ENCODE results near the gene OR2L13. TPM values are rescaled to one million over a fixed set of nuclear protein-coding genes. Genes with fewer than 3 reads are reported as not detected.

Gene OR2L13
- total and polyA plus RNA-seq, 7 donors, result 0.15 TPM; not detected in 6

DNA sequence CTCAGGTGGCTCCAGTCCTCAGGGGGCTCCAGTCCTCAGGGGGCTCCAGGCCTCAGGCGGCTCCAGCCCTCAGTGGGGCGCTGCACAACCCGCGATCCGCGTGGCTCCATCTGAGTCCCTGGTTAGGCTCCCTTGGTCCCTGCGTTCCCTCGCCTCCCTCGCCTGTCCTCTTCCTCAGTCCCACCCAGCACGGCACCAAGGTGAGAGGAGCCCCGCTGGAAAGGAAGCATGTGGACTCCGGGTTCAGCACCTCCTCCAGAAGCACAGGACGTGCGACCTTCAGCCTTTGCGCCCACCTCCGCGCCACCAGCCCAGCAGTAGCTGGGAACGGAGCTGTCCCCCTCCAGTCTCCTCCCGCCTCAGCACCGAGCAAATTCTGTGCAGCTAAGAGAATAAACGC, 41.8 kb downstream of the OR2L13 start:
- Histone ChIP-seq H3K4me1 (no peaks in the 10 kb centered on the region), H3K9me3 (no peaks in the 10 kb centered on the region), H3K4me3 (no peak overlapping the region), H3K27me3 (no peaks in the 10 kb centered on the region), H3K36me3 (no peaks in the 10 kb centered on the region), H3K27ac (no peak overlapping the region)
- intact Hi-C loops (cut with DNase I), result no loop called here
- no peak for DNase-seq
- no peak for TF ChIP-seq POLR2AphosphoS5 (IDR thresholded peaks at IDR 0.05)
- TF ChIP-seq, protein P1, sequence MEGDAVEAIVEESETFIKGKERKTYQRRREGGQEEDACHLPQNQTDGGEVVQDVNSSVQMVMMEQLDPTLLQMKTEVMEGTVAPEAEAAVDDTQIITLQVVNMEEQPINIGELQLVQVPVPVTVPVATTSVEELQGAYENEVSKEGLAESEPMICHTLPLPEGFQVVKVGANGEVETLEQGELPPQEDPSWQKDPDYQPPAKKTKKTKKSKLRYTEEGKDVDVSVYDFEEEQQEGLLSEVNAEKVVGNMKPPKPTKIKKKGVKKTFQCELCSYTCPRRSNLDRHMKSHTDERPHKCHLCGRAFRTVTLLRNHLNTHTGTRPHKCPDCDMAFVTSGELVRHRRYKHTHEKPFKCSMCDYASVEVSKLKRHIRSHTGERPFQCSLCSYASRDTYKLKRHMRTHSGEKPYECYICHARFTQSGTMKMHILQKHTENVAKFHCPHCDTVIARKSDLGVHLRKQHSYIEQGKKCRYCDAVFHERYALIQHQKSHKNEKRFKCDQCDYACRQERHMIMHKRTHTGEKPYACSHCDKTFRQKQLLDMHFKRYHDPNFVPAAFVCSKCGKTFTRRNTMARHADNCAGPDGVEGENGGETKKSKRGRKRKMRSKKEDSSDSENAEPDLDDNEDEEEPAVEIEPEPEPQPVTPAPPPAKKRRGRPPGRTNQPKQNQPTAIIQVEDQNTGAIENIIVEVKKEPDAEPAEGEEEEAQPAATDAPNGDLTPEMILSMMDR (IDR thresholded peaks at IDR 0.05), result no peak
- 81 to 84% methylated on average over 21 of the region's 21 CpGs for WGBS, 2 donors

GRCh38 chr1:248140846-248141245, 45.9 kb downstream of the OR2L13 start:
- DNase-seq, result no peak
- intact Hi-C loops (cut with DNase I), result no loop called here
- H3K9me3 ChIP-seq, result no peaks in the 10 kb centered on the region
- no peaks in the 10 kb centered on the region for H3K4me1 ChIP-seq
- no peak overlapping the region for H3K27ac ChIP-seq
- no peak for TF ChIP-seq EP300 (IDR thresholded peaks at IDR 0.05)
- no peak for TF ChIP-seq POLR2A (IDR thresholded peaks at IDR 0.05)
- TF ChIP-seq, protein P1 (IDR thresholded peaks at IDR 0.05), result no peak
- TF ChIP-seq POLR2AphosphoS5 (IDR thresholded peaks at IDR 0.05), result no peak
- 67 to 88% methylated on average over 1 of the region's 1 CpG for WGBS, 2 donors
- no peaks in the 10 kb centered on the region for H3K36me3 ChIP-seq
- no peak overlapping the region for H3K4me3 ChIP-seq
- H3K27me3 ChIP-seq, result no peaks in the 10 kb centered on the region

- 16 to 51% methylated on average over 1 of the region's 1 CpG for WGBS, 2 donors
- TF ChIP-seq POLR2A (IDR thresholded peaks at IDR 0.05) (no peak), EP300 (IDR thresholded peaks at IDR 0.05) (no peak), POLR2AphosphoS5 (IDR thresholded peaks at IDR 0.05) (no peak)
- TF ChIP-seq, protein P1 (IDR thresholded peaks at IDR 0.05), result no peak
- H3K4me1 ChIP-seq, result no peaks in the 10 kb centered on the region
- H3K27me3 ChIP-seq, result no peaks in the 10 kb centered on the region
- no peaks in the 10 kb centered on the region for H3K36me3 ChIP-seq
- H3K27ac ChIP-seq, result no peak overlapping the region
- no peak for DNase-seq
- intact Hi-C loops (cut with DNase I), result no loop called here
- H3K9me3 ChIP-seq, result peaks cover 0 to 6% (median 0%) of the 10 kb centered on the region in 4 donors
- no peak overlapping the region for H3K4me3 ChIP-seq
These were observed 48.3 kb downstream of the OR2L13 start for GRCh38 chr1:248143311-248143710.

DNA sequence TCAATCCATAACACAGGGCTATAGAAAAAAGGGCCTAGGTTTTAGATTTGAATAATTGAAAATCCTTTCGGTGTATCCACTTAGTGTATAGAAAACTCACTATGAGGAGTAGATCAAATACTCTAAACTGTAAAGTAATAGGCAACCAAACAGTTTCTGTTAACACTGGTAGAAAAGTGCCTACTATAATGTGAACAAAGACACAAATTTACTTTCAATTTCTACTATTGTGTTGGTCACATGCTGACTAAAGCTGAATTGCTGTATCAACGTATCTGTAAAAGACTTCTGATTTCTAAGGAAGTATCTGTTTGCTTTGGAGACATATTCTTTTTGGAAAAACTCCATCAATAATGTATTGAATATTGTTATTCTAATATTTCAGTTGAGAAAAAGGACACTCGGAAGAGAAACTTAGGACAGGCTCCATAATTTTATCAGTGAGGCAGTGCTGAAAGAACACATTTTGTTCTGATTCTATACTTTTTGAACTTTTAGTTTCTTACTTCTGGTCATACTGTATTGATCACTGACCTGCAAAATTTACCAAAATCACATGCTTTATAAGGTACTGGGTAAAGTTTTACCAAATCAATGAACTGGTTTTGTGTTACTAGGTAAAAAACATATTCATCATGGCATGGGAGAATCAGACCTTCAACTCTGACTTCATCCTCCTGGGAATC, 49.7 kb downstream of the OR2L13 start, which contains the start of gene OR2M5:
TSS of gene OR2M5 (plus strand) at position 636 of the 686 bp plus-strand sequence. CDS start at position 636, 0 bp downstream.
- no peak within 1 kb of the TSS for H3K4me3 ChIP-seq
- TF ChIP-seq POLR2AphosphoS5 (IDR thresholded peaks at IDR 0.05) (no peak), POLR2A (IDR thresholded peaks at IDR 0.05) (no peak), EP300 (IDR thresholded peaks at IDR 0.05) (no peak)
- TF ChIP-seq, protein P1 (IDR thresholded peaks at IDR 0.05), result no peak
- 83 to 87% methylated on average over 3 of the region's 3 CpGs for WGBS, 2 donors
- peaks cover 0 to 6% (median 0%) of the 10 kb centered on the region in 4 donors for H3K9me3 ChIP-seq
- DNase-seq, result no peak
- H3K36me3 ChIP-seq, result no peaks in the 10 kb centered on the region
- H3K27ac ChIP-seq, result no peak within 1 kb of the TSS
- no peaks in the 10 kb centered on the region for H3K27me3 ChIP-seq
- no peaks in the 10 kb centered on the region for H3K4me1 ChIP-seq
- intact Hi-C loops (cut with DNase I), result no loop called here

Small RNAs within 50 kb of the gene (small RNA-seq; reads per million reads assigned to genes)
- 0 reads per million in 3 donors for gene RF00019

Other genes with a start within 250 kb of the OR2L13 start
- gene TRIM58, start 238.0 kb upstream of the OR2L13 start, total RNA-seq, result 1 to 10 TPM in 2 of 4 donors, under 1 TPM in 2; 0.41 to 2.1 (median 0.99) TPM
- 1 to 10 TPM in 1 of 3 donors, under 1 TPM in 2; 0.60 to 1.6 (median 0.87) TPM for gene TRIM58, start 238.0 kb upstream of the OR2L13 start, polyA plus RNA-seq
- gene OR2W3, start 199.6 kb upstream of the OR2L13 start, total RNA-seq, result 1 to 10 TPM in 1 of 4 donors, under 1 TPM in 2, not detected in 1; 0.36 to 3.0 (median 0.99) TPM
- gene OR2W3, start 199.6 kb upstream of the OR2L13 start, polyA plus RNA-seq, result under 1 TPM in 1 of 3 donors, not detected in 2; 0.44 TPM
- not detected for gene OR2T8, start 174.9 kb upstream of the OR2L13 start, total RNA-seq
- gene OR2T8, start 174.9 kb upstream of the OR2L13 start, polyA plus RNA-seq, result not detected
- gene OR2AJ1, start 170.3 kb upstream of the OR2L13 start, total RNA-seq, result not detected
- gene OR2AJ1, start 170.3 kb upstream of the OR2L13 start, polyA plus RNA-seq, result not detected
- not detected for gene OR2L8, start 146.3 kb upstream of the OR2L13 start, total RNA-seq
- not detected for gene OR2L8, start 146.3 kb upstream of the OR2L13 start, polyA plus RNA-seq
- gene OR2AK2, start 130.0 kb upstream of the OR2L13 start, total RNA-seq, result under 1 TPM in 1 of 4 donors, not detected in 3; 0.55 TPM
- under 1 TPM in 1 of 3 donors, not detected in 2; 0.07 TPM for gene OR2AK2, start 130.0 kb upstream of the OR2L13 start, polyA plus RNA-seq
- not detected for gene OR2L5, start 81.5 kb upstream of the OR2L13 start, total RNA-seq
- under 1 TPM in 1 of 3 donors, not detected in 2; 0.03 TPM for gene OR2L5, start 81.5 kb upstream of the OR2L13 start, polyA plus RNA-seq
- under 1 TPM in 2 of 4 donors, not detected in 2; under 0.01 to 0.81 TPM for gene OR2L2, start 65.1 kb upstream of the OR2L13 start, total RNA-seq
- gene OR2L2, start 65.1 kb upstream of the OR2L13 start, polyA plus RNA-seq, result under 1 TPM in 1 of 3 donors, not detected in 2; 0.06 TPM
- under 1 TPM in 1 of 4 donors, not detected in 3; 0.27 TPM for gene OR2L3, start 48.3 kb upstream of the OR2L13 start, total RNA-seq
- gene OR2L3, start 48.3 kb upstream of the OR2L13 start, polyA plus RNA-seq, result under 1 TPM in 1 of 3 donors, not detected in 2; 0.01 TPM
- not detected for gene OR2M5, start 50.0 kb downstream of the OR2L13 start, total RNA-seq
- not detected for gene OR2M5, start 50.0 kb downstream of the OR2L13 start, polyA plus RNA-seq
- gene OR2M2, start 79.6 kb downstream of the OR2L13 start, total RNA-seq, result under 1 TPM in 1 of 4 donors, not detected in 3; 0.36 TPM
- not detected for gene OR2M2, start 79.6 kb downstream of the OR2L13 start, polyA plus RNA-seq
- not detected for gene OR2M3, start 102.1 kb downstream of the OR2L13 start, total RNA-seq
- gene OR2M3, start 102.1 kb downstream of the OR2L13 start, polyA plus RNA-seq, result not detected
- gene OR2M4, start 136.2 kb downstream of the OR2L13 start, total RNA-seq, result not detected
- gene OR2M4, start 136.2 kb downstream of the OR2L13 start, polyA plus RNA-seq, result not detected
- not detected for gene OR2T33, start 182.8 kb downstream of the OR2L13 start, total RNA-seq
- not detected for gene OR2T33, start 182.8 kb downstream of the OR2L13 start, polyA plus RNA-seq
- gene OR2T12, start 208.2 kb downstream of the OR2L13 start, total RNA-seq, result not detected
- gene OR2T12, start 208.2 kb downstream of the OR2L13 start, polyA plus RNA-seq, result not detected
- gene OR2M7, start 229.4 kb downstream of the OR2L13 start, total RNA-seq, result not detected
- gene OR2M7, start 229.4 kb downstream of the OR2L13 start, polyA plus RNA-seq, result not detected

Measured in sigmoid colon (tissue), 7 donors.